AG20443 (cell line): Measurements from ENCODE around the gene NOXA1.

Experiments
- DNase-seq: peaks from one replicate; pipeline ENCODE4 v3.0.0; 2012; ENCODE audit warnings: low spot score, mixed read lengths

Gene NOXA1

GRCh38 chr9:137482094-137482781 lies 59.0 kb downstream of the NOXA1 start:
- DNase-seq = no peak
